GM19099 (cell line): ENCODE data around the gene SLC19A1.

Experiments
- POLR2A ChIP-seq: IDR thresholded peaks from 3 replicates; pipeline ENCODE4 v1.6.1; 2011; ENCODE audit warnings: low read depth; ENCODE audit not compliant: insufficient read length; ENCODE audit errors: extremely low read depth

The SLC19A1 gene

GRCh38 chr21:45554477-45555175 is 12.4 kb upstream of the SLC19A1 start:
- TF ChIP-seq POLR2A: no peak

- TF ChIP-seq POLR2A: no peak
Observed at GRCh38 chr21:45552696-45553391, 10.6 kb upstream of the SLC19A1 start.

- TF ChIP-seq POLR2A: no peak
Observed at GRCh38 chr21:45551783-45552695, 9.8 kb upstream of the SLC19A1 start.

- TF ChIP-seq POLR2A: no peak
Observed at GRCh38 chr21:45551316-45551715, 9.1 kb upstream of the SLC19A1 start.

GRCh38 chr21:45550522-45551210 is 8.4 kb upstream of the SLC19A1 start:
- TF ChIP-seq POLR2A: no peak

GRCh38 chr21:45549626-45550463 is 7.6 kb upstream of the SLC19A1 start:
- no peak for TF ChIP-seq POLR2A

GRCh38 chr21:45548711-45549491 is 6.7 kb upstream of the SLC19A1 start:
- no peak for TF ChIP-seq POLR2A

GRCh38 chr21:45547545-45547900 is 5.3 kb upstream of the SLC19A1 start:
- no peak for TF ChIP-seq POLR2A

GRCh38 chr21:45546636-45547544 is 4.7 kb upstream of the SLC19A1 start:
- TF ChIP-seq POLR2A: no peak

GRCh38 chr21:45545691-45546531 is 3.7 kb upstream of the SLC19A1 start:
- TF ChIP-seq POLR2A: no peak

GRCh38 chr21:45545236-45545570 is 3.0 kb upstream of the SLC19A1 start:
- no peak for TF ChIP-seq POLR2A
